ENCODE data around the gene VEGFA. TPM values are rescaled to one million over a fixed set of nuclear protein-coding genes. Genes with fewer than 3 reads are reported as not detected.

The VEGFA gene
- polyA plus RNA-seq, 3 donors, result 19.0 to 454 (median 32.0) TPM

GRCh38 chr6:43827898-43828297, 57.9 kb downstream of the VEGFA start:
- Mint-ChIP-seq H3K36me3 (no peaks in the 10 kb centered on the region), H3K4me1 (peaks cover 22% of the 10 kb centered on the region), H3K9me3 (no peaks in the 10 kb centered on the region), H3K27me3 (ENCODE audit: low read depth in 3 of 3) (peaks cover under 1 to 6% (median 6%) of the 10 kb centered on the region in 3 donors), H3K4me3 (no peak overlapping the region), H3K27ac (no peak overlapping the region)
- 70% methylated on average over 9 of the region's 10 CpGs for WGBS (ENCODE audit: insufficient coverage)
- intact Hi-C loops (cut with micrococcal nuclease), result no loop called here
- Histone ChIP-seq H3K4me2 (replicated peaks; ENCODE audit: extremely low read depth, low read length, poor library complexity, severe bottlenecking) (no peak overlapping the region), H3K9me3 (replicated peaks in 1 of 2; ENCODE audit: control insufficient read depth in 1 of 2, insufficient read depth in 1 of 2, low read length in 2 of 2) (no peaks in the 10 kb centered on the region), H3K79me2 (ENCODE audit: insufficient read depth, low read length) (no peaks in the 10 kb centered on the region), H4K20me1 (ENCODE audit: insufficient read depth, low read length) (no peaks in the 10 kb centered on the region), H3K9ac (ENCODE audit: insufficient read depth, low read length, poor library complexity, severe bottlenecking) (no peak overlapping the region), H3K27me3 (ENCODE audit: control insufficient read depth in 2 of 2, insufficient read depth in 2 of 2, low read length in 2 of 2) (no peaks in the 10 kb centered on the region), H3K36me3 (replicated peaks in 1 of 2; ENCODE audit: control insufficient read depth in 1 of 2, insufficient read depth in 2 of 2, low read length in 2 of 2) (no peaks in the 10 kb centered on the region), H2AFZ (ENCODE audit: insufficient read depth, low read depth, low read length, poor library complexity, severe bottlenecking) (no peak overlapping the region), H3K4me1 (ENCODE audit: control insufficient read depth in 1 of 2, insufficient read depth in 2 of 2, low read length in 2 of 2) (peaks cover 6 to 9% of the 10 kb centered on the region in 2 donors), H3K4me3 (replicated peaks in 1 of 3; ENCODE audit: low read depth in 2 of 3, low read length in 3 of 3) (no peak overlapping the region), H3K27ac (ENCODE audit: low read depth in 1 of 2, low read length in 2 of 2) (no peak overlapping the region)
- DNase-seq, result no peak
- no peak for TF ChIP-seq CTCF (IDR thresholded peaks at IDR 0.05)

GRCh38 chr6:43828711-43829110, 58.7 kb downstream of the VEGFA start:
- no CpG with 5 or more reads among the region's 4 CpGs for WGBS (ENCODE audit: insufficient coverage)
- H3K4me1 ChIP-seq (ENCODE audit: control insufficient read depth in 1 of 2, insufficient read depth in 2 of 2, low read length in 2 of 2), result peaks cover 6 to 9% of the 10 kb centered on the region in 2 donors
- Mint-ChIP-seq H3K4me1 (peaks cover 22% of the 10 kb centered on the region), H3K27me3 (ENCODE audit: low read depth in 3 of 3) (peaks cover 0 to 6% (median 6%) of the 10 kb centered on the region in 3 donors), H3K27ac (no peak overlapping the region), H3K4me3 (no peak overlapping the region), H3K36me3 (no peaks in the 10 kb centered on the region), H3K9me3 (no peaks in the 10 kb centered on the region)
- H3K9ac ChIP-seq (ENCODE audit: insufficient read depth, low read length, poor library complexity, severe bottlenecking), result no peak overlapping the region
- H3K79me2 ChIP-seq (ENCODE audit: insufficient read depth, low read length), result no peaks in the 10 kb centered on the region
- H3K27ac ChIP-seq (ENCODE audit: low read depth in 1 of 2, low read length in 2 of 2), result no peak overlapping the region
- H4K20me1 ChIP-seq (ENCODE audit: insufficient read depth, low read length), result no peaks in the 10 kb centered on the region
- H3K4me3 ChIP-seq (replicated peaks in 1 of 3; ENCODE audit: low read depth in 2 of 3, low read length in 3 of 3), result no peak overlapping the region
- H3K27me3 ChIP-seq (ENCODE audit: control insufficient read depth in 2 of 2, insufficient read depth in 2 of 2, low read length in 2 of 2), result no peaks in the 10 kb centered on the region
- intact Hi-C loops (cut with micrococcal nuclease), result no loop called here
- peak in 2 of 3 donors; percentile 40 to 42 for DNase-seq
- no peak overlapping the region for H3K4me2 ChIP-seq (replicated peaks; ENCODE audit: extremely low read depth, low read length, poor library complexity, severe bottlenecking)
- no peaks in the 10 kb centered on the region for H3K9me3 ChIP-seq (replicated peaks in 1 of 2; ENCODE audit: control insufficient read depth in 1 of 2, insufficient read depth in 1 of 2, low read length in 2 of 2)
- TF ChIP-seq CTCF (IDR thresholded peaks at IDR 0.05), result no peak
- no peaks in the 10 kb centered on the region for H3K36me3 ChIP-seq (replicated peaks in 1 of 2; ENCODE audit: control insufficient read depth in 1 of 2, insufficient read depth in 2 of 2, low read length in 2 of 2)
- H2AFZ ChIP-seq (ENCODE audit: insufficient read depth, low read depth, low read length, poor library complexity, severe bottlenecking), result no peak overlapping the region

Measured in CD14-positive monocyte (primary cell).